Measurements from ENCODE around the gene PPP1R27. TPM values are rescaled to one million over a fixed set of nuclear protein-coding genes. Genes with fewer than 3 reads are reported as not detected.

PPP1R27 gene
- total RNA-seq, 1 experiment from 2014 or later = not detected

- peak in 1 of 2 experiments; percentile 47 for DNase-seq
- Histone ChIP-seq H3K9me3 (replicated peaks) (no peaks in the 10 kb centered on the region), H3K27ac (no peak overlapping the region), H3K36me3 (peaks cover 25% of the 10 kb centered on the region), H3K4me1 (peaks cover 5% of the 10 kb centered on the region), H3K27me3 (no peaks in the 10 kb centered on the region), H3K4me3 (no peak overlapping the region)
Measured at GRCh38 chr17:81866440-81867169, 31.8 kb upstream of the PPP1R27 start.

GRCh38 chr17:81865733-81866439 is 31.0 kb upstream of the PPP1R27 start:
- Histone ChIP-seq H3K27ac (no peak overlapping the region), H3K36me3 (peaks cover 25% of the 10 kb centered on the region)
- DNase-seq = peak in 1 of 2 experiments; percentile 49

GRCh38 chr17:81865358-81865732 is 30.5 kb upstream of the PPP1R27 start:
- DNase-seq = no peak
- no peaks in the 10 kb centered on the region for H3K27me3 ChIP-seq
- peaks cover 25% of the 10 kb centered on the region for H3K36me3 ChIP-seq
- peaks cover 5% of the 10 kb centered on the region for H3K4me1 ChIP-seq
- H3K9me3 ChIP-seq (replicated peaks) = no peaks in the 10 kb centered on the region
- H3K27ac ChIP-seq = no peak overlapping the region
- H3K4me3 ChIP-seq = no peak overlapping the region

More at GRCh38 chr17:81865733-81866439, 31.0 kb upstream of the PPP1R27 start:
- no peak overlapping the region for H3K4me3 ChIP-seq
- no peaks in the 10 kb centered on the region for H3K27me3 ChIP-seq
- H3K4me1 ChIP-seq = peaks cover 5% of the 10 kb centered on the region
- H3K9me3 ChIP-seq (replicated peaks) = no peaks in the 10 kb centered on the region

- DNase-seq = no peak
- H3K27me3 ChIP-seq = no peaks in the 10 kb centered on the region
- H3K4me3 ChIP-seq = no peak overlapping the region
- H3K9me3 ChIP-seq (replicated peaks) = no peaks in the 10 kb centered on the region
- H3K4me1 ChIP-seq = peaks cover 2% of the 10 kb centered on the region; the same call in 1 of the 2 replicates
- peaks cover 14% of the 10 kb centered on the region for H3K36me3 ChIP-seq
- no peak overlapping the region for H3K27ac ChIP-seq
Measured at GRCh38 chr17:81863833-81864768, 29.3 kb upstream of the PPP1R27 start.

GRCh38 chr17:81863123-81863675 is 28.3 kb upstream of the PPP1R27 start:
- Histone ChIP-seq H3K36me3 (peaks cover 11% of the 10 kb centered on the region), H3K4me1 (peaks cover 6% of the 10 kb centered on the region; the same call in 1 of the 2 replicates), H3K27ac (no peak overlapping the region)

GRCh38 chr17:81860756-81861568 is 26.1 kb upstream of the PPP1R27 start:
- H3K27ac ChIP-seq = peak overlapping the region; percentile 87
- no peaks in the 10 kb centered on the region for H3K27me3 ChIP-seq
- peaks cover 6% of the 10 kb centered on the region; the same call in 1 of the 2 replicates for H3K4me1 ChIP-seq
- H3K9me3 ChIP-seq (replicated peaks) = no peaks in the 10 kb centered on the region
- H3K4me3 ChIP-seq = peak overlapping the region; percentile 76
- DNase-seq = peak; percentile 100
- peaks cover 19% of the 10 kb centered on the region for H3K36me3 ChIP-seq

More at GRCh38 chr17:81863123-81863675, 28.3 kb upstream of the PPP1R27 start:
- no peak for DNase-seq
- Histone ChIP-seq H3K27me3 (no peaks in the 10 kb centered on the region), H3K4me3 (no peak overlapping the region), H3K9me3 (replicated peaks) (no peaks in the 10 kb centered on the region)

- no peak for DNase-seq
- H3K36me3 ChIP-seq = peaks cover 24% of the 10 kb centered on the region
- H3K4me1 ChIP-seq = peaks cover 6% of the 10 kb centered on the region; the same call in 1 of the 2 replicates
- peak within 1 kb of the TSS; percentile 76 for H3K4me3 ChIP-seq
- H3K27me3 ChIP-seq = no peaks in the 10 kb centered on the region
- H3K9me3 ChIP-seq (replicated peaks) = no peaks in the 10 kb centered on the region
- peak within 1 kb of the TSS; percentile 87 for H3K27ac ChIP-seq
Measured at GRCh38 chr17:81859906-81860755, 25.3 kb upstream of the PPP1R27 start, which contains the start of gene P4HB. P4HB (minus strand) TSS chr17:81860535; CDS start chr17:81860471, 64 bp downstream.

- no peaks in the 10 kb centered on the region for H3K9me3 ChIP-seq (replicated peaks)
- peaks cover 29% of the 10 kb centered on the region for H3K36me3 ChIP-seq
- peaks cover 6% of the 10 kb centered on the region; the same call in 1 of the 2 replicates for H3K4me1 ChIP-seq
- peak overlapping the region; percentile 20; the same call in 1 of the 2 replicates for H3K27ac ChIP-seq
- DNase-seq = peak in 1 of 2 experiments; percentile 44
- H3K27me3 ChIP-seq = no peaks in the 10 kb centered on the region
- H3K4me3 ChIP-seq = peak overlapping the region; percentile 76
Measured at GRCh38 chr17:81858967-81859905, 24.4 kb upstream of the PPP1R27 start.

GRCh38 chr17:81858170-81858966 is 23.5 kb upstream of the PPP1R27 start:
- no peak overlapping the region for H3K27ac ChIP-seq

GRCh38 chr17:81854974-81855774 is 20.3 kb upstream of the PPP1R27 start:
- Histone ChIP-seq H3K4me3 (no peak overlapping the region), H3K9me3 (replicated peaks) (no peaks in the 10 kb centered on the region), H3K36me3 (peaks cover 64% of the 10 kb centered on the region), H3K27ac (no peak overlapping the region), H3K4me1 (peaks cover 6% of the 10 kb centered on the region; the same call in 1 of the 2 replicates), H3K27me3 (no peaks in the 10 kb centered on the region)
- DNase-seq = no peak

More at GRCh38 chr17:81858170-81858966, 23.5 kb upstream of the PPP1R27 start:
- no peaks in the 10 kb centered on the region for H3K27me3 ChIP-seq
- H3K9me3 ChIP-seq (replicated peaks) = no peaks in the 10 kb centered on the region
- H3K36me3 ChIP-seq = peaks cover 37% of the 10 kb centered on the region
- no peak for DNase-seq
- peaks cover 6% of the 10 kb centered on the region; the same call in 1 of the 2 replicates for H3K4me1 ChIP-seq
- no peak overlapping the region for H3K4me3 ChIP-seq
